OCI-LY7 (cell line): ENCODE measurements around the gene PIGX. TPM values are rescaled to one million over a fixed set of nuclear protein-coding genes. Genes with fewer than 3 reads are reported as not detected.
"Not testable (repeated sequence)": the region's sequence is repeated elsewhere in the genome, so short reads cannot be mapped to it uniquely, and the experiment has no call there.

Experiments
- BruUV-seq: library from RNA; stranded (reverse); fragments of 400-500 nt; replicated peaks from 2 replicates; lab custom pipeline; 2021; lab: Mats Ljungman, UMichigan
- CTCF ChIA-PET: fragments of 300-600 bp; sonication (Branson Sonifier 250); formaldehyde crosslinking; loops from one replicate; lab custom pipeline; 2022; ENCODE audit warnings: antibody characterized with exemption; ENCODE audit not compliant: unreplicated experiment; lab: Charles Lee
- POLR2A ChIA-PET: fragments of 300-600 bp; sonication (Branson Sonifier 250); formaldehyde crosslinking; loops from one replicate; lab custom pipeline; 2022; ENCODE audit warnings: antibody characterized with exemption; lab: Charles Lee
- DNase-seq: peaks from one replicate; pipeline ENCODE4 v3.0.0-alpha.2; 2015; ENCODE audit warnings: low spot score
- H2AFZ ChIP-seq: fragments of 200-600 bp; sonication (generic), shearing (Covaris generic); 2 replicates; pipeline ENCODE4 v1.6.1; 2014; ENCODE audit warnings: mild to moderate bottlenecking, antibody characterized with exemption, low read length, moderate library complexity
- H3K27ac ChIP-seq: fragments of 200-600 bp; sonication (generic); 2 replicates; pipeline ENCODE4 v1.5.1; 2014; ENCODE audit warnings: mixed run types, low read depth, mild to moderate bottlenecking, moderate library complexity, low read length, inconsistent platforms; ENCODE audit not compliant: poor library complexity, severe bottlenecking
- H3K36me3 ChIP-seq: fragments of 200-600 bp; sonication (generic); 2 replicates; pipeline ENCODE4 v1.6.1; 2014; ENCODE audit warnings: mild to moderate bottlenecking, antibody characterized with exemption, low read length, moderate library complexity, mixed read lengths; ENCODE audit not compliant: insufficient read depth
- H3K4me1 ChIP-seq: fragments of 200-600 bp; sonication (generic); 2 replicates; pipeline ENCODE4 v1.5.1; 2014; ENCODE audit warnings: mild to moderate bottlenecking, low read length; ENCODE audit not compliant: insufficient read depth, poor library complexity, severe bottlenecking
- H3K4me2 ChIP-seq: fragments of 200-600 bp; sonication (generic); 2 replicates; pipeline ENCODE4 v1.6.1; 2014; ENCODE audit warnings: mild to moderate bottlenecking, low read length
- H3K4me3 ChIP-seq: fragments of 200-600 bp; sonication (generic); 2 replicates; pipeline ENCODE4 v1.5.1; 2014; ENCODE audit warnings: mild to moderate bottlenecking, low read depth, low read length; ENCODE audit not compliant: poor library complexity, severe bottlenecking
- H3K79me2 ChIP-seq: fragments of 200-600 bp; sonication (generic); 2 replicates; pipeline ENCODE4 v1.6.1; 2016; ENCODE audit warnings: low read depth, mild to moderate bottlenecking, low read length, moderate library complexity, mixed read lengths; ENCODE audit not compliant: insufficient read depth
- H3K9me2 ChIP-seq: fragments of 200-600 bp; sonication (generic); 2 replicates; pipeline ENCODE4 v1.6.1; 2016; ENCODE audit warnings: mild to moderate bottlenecking, low read length, mixed read lengths; ENCODE audit not compliant: insufficient read depth
- H3K9me3 ChIP-seq: fragments of 200-600 bp; sonication (generic); 2 replicates; pipeline ENCODE4 v1.6.1; 2014; ENCODE audit warnings: mild to moderate bottlenecking, mixed run types, low read length, mixed read lengths
- H4K20me1 ChIP-seq: fragments of 200-600 bp; sonication (generic); 2 replicates; pipeline ENCODE4 v1.6.1; 2014; ENCODE audit warnings: mild to moderate bottlenecking, antibody characterized with exemption, low read length, moderate library complexity, mixed read lengths; ENCODE audit not compliant: insufficient read depth
- CTCF ChIP-seq: fragments of 200-600 bp; sonication (generic); conservative IDR thresholded peaks from 2 replicates; pipeline ENCODE4 v1.5.1; 2014; ENCODE audit warnings: mild to moderate bottlenecking, antibody characterized with exemption, low read length, moderate library complexity, mixed read lengths
- EZH2phosphoT487 ChIP-seq: fragments of 200-600 bp; sonication (generic); IDR thresholded peaks from 2 replicates; pipeline ENCODE4 v1.6.1; 2018; ENCODE audit warnings: low read depth, borderline replicate concordance, mild to moderate bottlenecking, mixed run types, antibody characterized with exemption, low read length, moderate library complexity, mixed read lengths
- intact Hi-C: fragments of 100-400 bp; cut with micrococcal nuclease; formaldehyde crosslinking; loops from one replicate; pipeline ENCODE4 v1.10.0; 2022; ENCODE audit not compliant: unreplicated experiment
- total RNA-seq, 2 experiments: library from RNA; depleted of rRNA in 1 of 2; stranded (reverse); fragments of >200 nt in 1 of 2; shearing (Covaris generic) in 1 of 2; gene quantifications; 2 replicates each; pipeline ENCODE4 v1.2.3, GENCODE V29; 2014 to 2022

PIGX gene
- total RNA-seq, 2 experiments from 2014 or later, result 24.9 to 31.5 TPM

- no peaks in the 10 kb centered on the region for H3K9me3 ChIP-seq
- intact Hi-C loops, result loop anchor here (2.0 to 10.0 kb wide), 2 partner anchors 26 to 252 kb away; partner anchors contain the start of genes PAK2 and PIGZ
- no peaks in the 10 kb centered on the region for H3K9me2 ChIP-seq
- H4K20me1 ChIP-seq, result no peaks in the 10 kb centered on the region
- CTCF ChIA-PET, result no interaction called here
- H3K4me2 ChIP-seq, result peak overlapping the region; percentile 64
- H3K4me3 ChIP-seq, result peak overlapping the region; percentile 86
- POLR2A ChIA-PET, result interaction anchor here (0.6 to 1.9 kb wide), 3 partner anchors 24 to 44 kb away, joined by 3 to 5 read pairs (median 3); no protein-coding TSS in a partner anchor
- H2AFZ ChIP-seq, result peak overlapping the region; percentile 88
- BruUV-seq, result TSS peak; percentile 75
- H3K27ac ChIP-seq, result peak overlapping the region; percentile 51
- TF ChIP-seq EZH2phosphoT487 (no peak), CTCF (no peak)
- peaks cover 13% of the 10 kb centered on the region for H3K4me1 ChIP-seq
- DNase-seq, result no peak
- H3K79me2 ChIP-seq, result peaks cover 4% of the 10 kb centered on the region; the same call in 1 of the 2 replicates
- H3K36me3 ChIP-seq, result no peaks in the 10 kb centered on the region
These were observed 587 bp downstream of the PIGX start for GRCh38 chr3:196712514-196713413.

GRCh38 chr3:196717162-196717561, 5.0 kb downstream of the PIGX start:
- H3K27ac ChIP-seq, H3K9me2 ChIP-seq, H3K4me3 ChIP-seq, H3K79me2 ChIP-seq, H2AFZ ChIP-seq, H3K4me1 ChIP-seq, H4K20me1 ChIP-seq, BruUV-seq, H3K4me2 ChIP-seq, CTCF ChIA-PET, DNase-seq: not testable (repeated sequence)
- intact Hi-C loops, result loop anchor here (10.0 kb wide), 1 partner anchor 248 kb away; the partner anchor contains the start of gene PIGZ
- POLR2A ChIA-PET, result interaction anchor here (0.8 to 1.1 kb wide), 4 partner anchors 9 to 119 kb away, joined by 3 read pairs; no protein-coding TSS in a partner anchor
- Histone ChIP-seq H3K9me3 (peaks cover 15% of the 10 kb centered on the region; the same call in 1 of the 2 replicates), H3K36me3 (peaks cover 25% of the 10 kb centered on the region)

- intact Hi-C loops, result no loop called here
- H3K4me1 ChIP-seq, result no peaks in the 10 kb centered on the region
- no peak overlapping the region for H2AFZ ChIP-seq
- ChIA-PET CTCF (no interaction called here), POLR2A (interaction anchor here (0.7 kb wide), 1 partner anchor 110 kb away, joined by 4 read pairs; no protein-coding TSS in a partner anchor)
- H3K4me3 ChIP-seq, result no peak overlapping the region
- no peaks in the 10 kb centered on the region for H3K79me2 ChIP-seq
- no TSS peak for BruUV-seq
- H4K20me1 ChIP-seq, result no peaks in the 10 kb centered on the region
- TF ChIP-seq EZH2phosphoT487 (no peak), CTCF (no peak)
- peaks cover 47% of the 10 kb centered on the region for H3K36me3 ChIP-seq
- no peak overlapping the region for H3K27ac ChIP-seq
- H3K9me3 ChIP-seq, result peaks cover 15% of the 10 kb centered on the region; the same call in 1 of the 2 replicates
- no peak for DNase-seq
- no peak overlapping the region for H3K4me2 ChIP-seq
- no peaks in the 10 kb centered on the region for H3K9me2 ChIP-seq
These were observed 8.9 kb downstream of the PIGX start for GRCh38 chr3:196721097-196721496.
